Measurements from ENCODE around the gene PRPF39.
"Not testable (repeated sequence)": the region's sequence is repeated elsewhere in the genome, so short reads cannot be mapped to it uniquely, and the experiment has no call there.

Gene PRPF39

DNA sequence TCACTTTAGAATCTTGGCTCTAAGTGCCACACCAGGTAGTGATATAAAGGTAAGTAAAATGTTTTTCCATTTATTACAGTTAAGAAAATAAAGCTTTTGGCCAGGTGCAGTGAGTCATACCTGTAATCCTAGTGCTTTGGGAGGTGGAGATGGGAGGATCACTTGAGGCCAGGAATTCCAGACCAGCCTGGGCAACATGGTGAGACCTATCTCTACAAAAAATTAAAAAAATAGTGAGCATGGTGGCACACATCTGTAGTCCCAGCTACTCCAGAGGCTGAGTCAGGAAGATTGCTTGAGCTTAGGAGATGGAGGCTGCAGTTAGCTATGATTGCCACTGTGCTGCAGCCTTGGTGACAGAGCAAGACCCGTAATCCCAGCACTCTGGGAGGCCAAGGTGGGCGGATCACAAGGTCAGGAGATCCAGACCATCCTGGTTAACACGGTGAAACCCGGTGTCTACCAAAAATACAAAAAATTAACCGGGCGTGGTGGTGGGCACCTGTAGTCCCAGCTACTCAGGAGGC is 56.8 kb downstream of the PRPF39 start:
- in situ Hi-C loops (cut with MboI; ENCODE audit: low sequenced_read_pairs, unreplicated experiment): no loop called here
- TF ChIP-seq, protein P1, sequence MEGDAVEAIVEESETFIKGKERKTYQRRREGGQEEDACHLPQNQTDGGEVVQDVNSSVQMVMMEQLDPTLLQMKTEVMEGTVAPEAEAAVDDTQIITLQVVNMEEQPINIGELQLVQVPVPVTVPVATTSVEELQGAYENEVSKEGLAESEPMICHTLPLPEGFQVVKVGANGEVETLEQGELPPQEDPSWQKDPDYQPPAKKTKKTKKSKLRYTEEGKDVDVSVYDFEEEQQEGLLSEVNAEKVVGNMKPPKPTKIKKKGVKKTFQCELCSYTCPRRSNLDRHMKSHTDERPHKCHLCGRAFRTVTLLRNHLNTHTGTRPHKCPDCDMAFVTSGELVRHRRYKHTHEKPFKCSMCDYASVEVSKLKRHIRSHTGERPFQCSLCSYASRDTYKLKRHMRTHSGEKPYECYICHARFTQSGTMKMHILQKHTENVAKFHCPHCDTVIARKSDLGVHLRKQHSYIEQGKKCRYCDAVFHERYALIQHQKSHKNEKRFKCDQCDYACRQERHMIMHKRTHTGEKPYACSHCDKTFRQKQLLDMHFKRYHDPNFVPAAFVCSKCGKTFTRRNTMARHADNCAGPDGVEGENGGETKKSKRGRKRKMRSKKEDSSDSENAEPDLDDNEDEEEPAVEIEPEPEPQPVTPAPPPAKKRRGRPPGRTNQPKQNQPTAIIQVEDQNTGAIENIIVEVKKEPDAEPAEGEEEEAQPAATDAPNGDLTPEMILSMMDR (IDR thresholded peaks at IDR 0.05; ENCODE audit: borderline replicate concordance, control extremely low read depth, extremely low read depth, insufficient read depth, missing control alignments): no peak

DNA sequence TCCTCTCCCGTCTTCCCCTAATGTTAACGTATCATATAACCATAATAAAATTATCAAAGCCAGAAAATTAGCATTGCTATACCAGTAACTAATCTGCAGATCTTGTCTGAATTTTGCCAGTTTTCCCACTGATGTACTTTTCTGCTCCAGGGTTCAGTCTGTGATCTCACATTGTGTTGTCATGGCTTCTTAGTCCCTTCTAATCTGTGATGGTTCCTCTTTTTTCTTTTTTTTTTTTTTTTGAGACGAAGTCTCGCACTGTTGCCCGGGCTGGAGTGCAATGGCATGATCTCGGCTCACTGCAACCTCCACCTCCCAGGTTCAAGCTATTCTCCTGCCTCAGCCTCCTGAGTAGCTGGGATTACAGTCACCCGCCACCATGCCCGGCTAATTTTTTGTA is 58.2 kb downstream of the PRPF39 start:
- in situ Hi-C loops (cut with MboI; ENCODE audit: low sequenced_read_pairs, unreplicated experiment): not testable (repeated sequence)

More for the DNA sequence above, 56.8 kb downstream of the PRPF39 start:
- no peak for DNase-seq (ENCODE audit: low spot score)

DNA sequence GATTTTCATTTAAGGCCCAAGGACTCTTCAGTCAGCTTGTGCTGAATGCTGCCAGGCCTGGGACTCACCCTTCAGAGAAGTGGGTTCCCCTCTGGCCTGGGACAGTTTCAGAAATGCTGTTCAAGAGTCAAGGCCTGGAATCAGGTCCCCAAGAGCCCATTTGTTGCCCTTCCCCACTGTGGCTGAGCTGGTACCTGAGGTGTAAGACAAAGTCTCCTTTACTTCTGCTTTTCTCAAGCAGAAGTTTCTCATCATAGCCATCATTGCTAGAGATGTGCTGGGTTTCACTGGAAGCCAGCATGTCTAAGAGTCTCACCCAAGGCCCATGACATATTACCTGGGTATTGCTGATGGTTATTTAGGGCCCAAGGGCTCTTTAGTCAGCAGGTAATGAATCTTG is 60.7 kb downstream of the PRPF39 start:
- TF ChIP-seq, protein P1 (IDR thresholded peaks at IDR 0.05; ENCODE audit: borderline replicate concordance, control extremely low read depth, extremely low read depth, insufficient read depth, missing control alignments): no peak
- in situ Hi-C loops (cut with MboI; ENCODE audit: low sequenced_read_pairs, unreplicated experiment): no loop called here
- no peak for DNase-seq (ENCODE audit: low spot score)

More for the DNA sequence above, 58.2 kb downstream of the PRPF39 start:
- not testable (repeated sequence) for DNase-seq (ENCODE audit: low spot score)

DNA sequence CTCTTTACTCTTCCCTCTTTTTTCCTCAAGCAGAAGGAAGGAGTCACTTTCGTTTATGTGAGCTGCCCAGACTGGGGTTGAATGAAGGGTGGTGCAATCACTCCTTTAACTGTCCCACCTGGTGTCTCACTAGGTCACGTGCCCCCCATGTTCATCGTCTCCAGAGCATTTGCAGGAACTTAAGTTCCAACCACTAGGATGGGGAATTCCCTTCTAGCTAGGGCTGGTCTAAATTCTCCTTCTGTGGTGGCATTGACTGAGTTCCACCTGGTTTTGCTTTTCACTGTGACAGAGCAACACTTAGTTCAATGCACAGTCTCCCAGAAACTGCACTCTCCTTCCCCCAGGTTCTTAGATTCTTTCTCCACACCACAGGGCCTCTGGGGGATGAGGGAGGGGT is 61.3 kb downstream of the PRPF39 start:
- peak; percentile 20 for DNase-seq (ENCODE audit: low spot score)
- in situ Hi-C loops (cut with MboI; ENCODE audit: low sequenced_read_pairs, unreplicated experiment): no loop called here
- TF ChIP-seq, protein P1 (IDR thresholded peaks at IDR 0.05; ENCODE audit: borderline replicate concordance, control extremely low read depth, extremely low read depth, insufficient read depth, missing control alignments): no peak

DNA sequence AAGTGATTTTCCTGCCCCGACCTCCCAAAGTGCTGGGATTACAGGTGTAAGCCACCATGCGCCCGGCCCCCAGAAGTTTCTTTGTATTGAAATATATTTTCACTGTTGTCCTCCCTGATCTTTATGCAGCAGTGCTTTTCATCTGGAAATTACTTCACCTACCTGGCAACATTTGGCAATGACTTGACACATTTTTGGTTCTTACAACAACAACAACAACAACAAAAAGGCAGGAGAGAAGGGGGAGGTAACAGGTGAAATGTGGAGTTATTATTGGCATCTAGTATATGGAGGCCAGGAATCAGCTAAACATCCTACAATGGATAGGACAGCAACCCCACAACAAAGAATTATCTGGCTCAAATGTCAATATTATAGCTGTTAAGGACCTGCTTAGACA is 65.7 kb downstream of the PRPF39 start:
- TF ChIP-seq, protein P1 (IDR thresholded peaks at IDR 0.05; ENCODE audit: borderline replicate concordance, control extremely low read depth, extremely low read depth, insufficient read depth, missing control alignments): no peak
- in situ Hi-C loops (cut with MboI; ENCODE audit: low sequenced_read_pairs, unreplicated experiment): no loop called here
- DNase-seq (ENCODE audit: low spot score): no peak

DNA sequence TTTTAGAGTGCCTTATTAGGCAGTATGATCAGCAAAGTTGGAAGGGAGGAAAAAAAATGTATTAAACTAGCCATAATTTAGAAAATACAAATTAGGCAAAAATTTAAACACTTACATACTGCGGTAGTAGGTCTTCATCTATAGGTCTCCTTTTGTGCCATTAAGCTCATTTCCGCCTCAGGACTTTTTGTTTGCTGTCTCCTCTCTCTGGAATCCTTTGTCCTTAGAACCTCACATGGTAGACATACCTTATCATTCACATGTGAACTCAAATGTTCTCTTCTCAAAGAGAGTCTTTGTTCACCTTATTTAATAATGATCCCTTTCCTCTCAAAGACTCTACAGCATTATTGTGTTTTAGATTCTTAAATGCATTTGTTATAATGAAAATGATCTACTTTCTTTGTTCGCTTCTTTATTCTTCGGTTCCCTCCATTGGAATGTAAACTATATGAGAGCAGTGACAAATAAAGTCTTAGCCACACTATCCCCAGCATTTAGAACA is 66.5 kb downstream of the PRPF39 start:
- TF ChIP-seq, protein P1 (IDR thresholded peaks at IDR 0.05; ENCODE audit: borderline replicate concordance, control extremely low read depth, extremely low read depth, insufficient read depth, missing control alignments): no peak
- DNase-seq (ENCODE audit: low spot score): no peak
- in situ Hi-C loops (cut with MboI; ENCODE audit: low sequenced_read_pairs, unreplicated experiment): no loop called here

DNA sequence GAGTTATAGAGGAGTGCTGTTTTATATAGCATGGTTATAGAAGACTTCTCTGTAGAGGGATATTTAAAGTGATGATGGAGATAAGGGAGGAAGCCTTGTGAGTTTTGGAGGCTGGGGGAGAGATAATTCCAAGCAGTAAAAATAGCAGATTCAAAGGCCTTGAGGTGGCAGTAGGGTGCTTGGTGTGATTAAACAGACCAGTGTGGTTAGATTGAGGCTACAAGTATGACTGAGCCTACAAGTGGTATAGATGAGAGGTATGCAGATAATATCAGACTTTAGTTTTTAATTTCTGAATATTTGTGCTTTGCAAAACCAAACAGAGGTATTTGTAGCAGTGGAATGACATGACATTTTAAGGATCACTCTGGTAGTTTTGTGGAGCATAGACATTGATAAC is 72.2 kb downstream of the PRPF39 start:
- in situ Hi-C loops (cut with MboI; ENCODE audit: low sequenced_read_pairs, unreplicated experiment): no loop called here
- DNase-seq (ENCODE audit: low spot score): no peak
- TF ChIP-seq, protein P1 (IDR thresholded peaks at IDR 0.05; ENCODE audit: borderline replicate concordance, control extremely low read depth, extremely low read depth, insufficient read depth, missing control alignments): no peak

All from GM13976 (cell line).